Endothelial cell of umbilical vein (primary cell): ENCODE results near the gene GAL3ST1.
A peak's percentile ranks its signal among the peaks of the same experiment; 100 is the strongest.

Experiments
- CTCF ChIP-seq, 2 donors: IDR thresholded peaks; 1 replicate in 1 of 2; 2 replicates in 1 of 2; pipeline ENCODE4 v1.5.1; 2011; ENCODE audit warnings: low read length in 2 of 2, mild to moderate bottlenecking in 2 of 2, moderate library complexity in 2 of 2, control low read depth in 1 of 2, inconsistent platforms in 1 of 2, low read depth in 1 of 2; ENCODE audit not compliant: insufficient read depth in 1 of 2; ENCODE audit errors: extremely low read depth in 1 of 2
- EZH2 ChIP-seq: IDR thresholded peaks from 2 replicates; pipeline ENCODE4 v1.6.1; 2012; ENCODE audit warnings: borderline replicate concordance, low read depth, mild to moderate bottlenecking, moderate library complexity, low read length, inconsistent platforms; ENCODE audit not compliant: severe bottlenecking
- FOS ChIP-seq: IDR thresholded peaks from 2 replicates; pipeline ENCODE4 v1.6.1; 2011; ENCODE audit warnings: mild to moderate bottlenecking, low read length, moderate library complexity, borderline replicate concordance; ENCODE audit not compliant: insufficient read depth
- GATA2 ChIP-seq: IDR thresholded peaks from 2 replicates; pipeline ENCODE4 v1.7.0; 2011; ENCODE audit warnings: low read depth, mild to moderate bottlenecking, moderate library complexity, mixed read lengths, low read length; ENCODE audit not compliant: insufficient read length, insufficient read depth
- JUN ChIP-seq: IDR thresholded peaks from 2 replicates; pipeline ENCODE4 v1.6.1; 2011; ENCODE audit warnings: borderline replicate concordance, low read depth; ENCODE audit not compliant: insufficient read length, insufficient read depth
- MYC ChIP-seq: IDR thresholded peaks from one replicate; pipeline ENCODE4 v1.6.1; 2011; ENCODE audit warnings: mild to moderate bottlenecking, low read depth, low read length
- POLR2A ChIP-seq: IDR thresholded peaks from 2 replicates; pipeline ENCODE4 v1.6.1; 2012; ENCODE audit warnings: low read depth, mild to moderate bottlenecking, control low read depth, low read length
- POLR2AphosphoS5 ChIP-seq: IDR thresholded peaks from 2 replicates; pipeline ENCODE4 v1.6.1; 2012; ENCODE audit warnings: low read depth, mild to moderate bottlenecking, control low read depth, low read length, moderate library complexity; ENCODE audit not compliant: insufficient read depth
- TF ChIP-seq, protein P1 (sequence below): IDR thresholded peaks from 2 replicates; pipeline ENCODE4 v1.6.1; 2011; ENCODE audit not compliant: insufficient read depth, insufficient read length

- TF ChIP-seq POLR2AphosphoS5 = peak; percentile 5
- no peak for TF ChIP-seq POLR2A
- TF ChIP-seq CTCF (IDR thresholded peaks at IDR 0.05; ENCODE audit: extremely low read depth in 1 of 2, insufficient read depth in 1 of 2, low read depth in 1 of 2, low read length in 2 of 2) = no peak
- no peak for TF ChIP-seq JUN
- TF ChIP-seq EZH2 = no peak
- TF ChIP-seq MYC = no peak
- TF ChIP-seq, protein P1, sequence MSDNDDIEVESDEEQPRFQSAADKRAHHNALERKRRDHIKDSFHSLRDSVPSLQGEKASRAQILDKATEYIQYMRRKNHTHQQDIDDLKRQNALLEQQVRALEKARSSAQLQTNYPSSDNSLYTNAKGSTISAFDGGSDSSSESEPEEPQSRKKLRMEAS = no peak
- no peak for TF ChIP-seq FOS
- no peak for TF ChIP-seq GATA2
Measured at GRCh38 chr22:30574997-30575671, 669 bp upstream of the GAL3ST1 start.
